T1000 (cell line): ENCODE measurements around the gene SLC2A2.

Source experiments
- DNase-seq: peaks from one replicate; lab custom pipeline; 2025; ENCODE audit warnings: mixed read lengths; lab: John Stamatoyannopoulos, UW

The SLC2A2 gene

DNA sequence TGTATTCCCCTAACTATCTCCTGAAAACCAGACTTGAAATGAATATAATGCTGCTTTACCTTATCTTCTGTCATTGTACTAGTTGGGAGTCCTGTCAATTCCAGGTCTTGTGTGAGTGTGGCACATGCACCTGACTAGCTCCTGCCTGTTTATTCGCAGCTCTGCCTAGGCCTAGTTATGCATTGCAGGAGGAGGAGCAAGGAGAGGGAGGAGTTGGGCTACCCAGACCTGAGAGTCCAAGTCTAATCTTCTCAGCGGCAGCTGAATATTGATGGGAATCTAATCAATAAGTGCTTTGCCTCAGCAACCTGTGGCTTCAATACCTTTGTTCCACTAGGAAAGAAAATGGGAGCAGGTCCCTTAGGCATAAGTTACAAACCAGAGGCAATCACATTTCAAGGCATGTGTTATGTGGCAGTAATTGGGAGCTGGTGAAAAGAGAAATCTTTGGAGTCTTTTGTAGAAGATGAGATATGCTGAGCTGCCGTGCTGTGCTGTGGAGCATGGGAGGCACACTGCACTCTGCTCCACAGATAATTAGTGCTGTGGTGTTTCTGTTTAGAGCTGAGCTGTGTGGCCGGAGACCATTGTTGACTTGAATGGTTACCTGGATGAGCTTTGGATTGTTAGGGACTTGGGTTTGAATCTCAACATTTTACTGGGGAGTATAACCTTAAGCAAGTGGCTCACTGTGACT, at the start of gene SLC2A2:
Gene SLC2A2, minus strand, starts transcription at position 124 of the 697 bp plus-strand sequence. Its CDS starts 50 bp downstream, at position 74.
- DNase-seq = no peak

DNA sequence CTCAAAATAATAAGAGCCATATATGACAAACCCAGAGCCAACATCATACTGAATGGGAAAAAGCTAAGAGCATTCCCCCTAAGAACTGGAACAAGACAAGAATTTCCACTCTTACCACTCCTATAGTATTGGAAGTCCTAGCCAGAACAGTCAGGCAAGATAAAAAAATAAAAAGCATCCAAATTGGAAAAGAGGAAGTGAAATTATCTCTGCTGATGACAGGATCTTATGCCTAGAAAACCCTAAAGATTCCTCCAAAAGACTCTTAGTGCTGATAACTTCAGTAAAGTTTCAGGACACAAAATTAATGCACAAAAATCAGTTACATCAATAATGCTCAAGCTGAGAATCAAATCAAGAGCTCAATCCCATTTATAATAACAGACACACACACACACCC, 45.9 kb upstream of the SLC2A2 start:
- DNase-seq = no peak

DNA sequence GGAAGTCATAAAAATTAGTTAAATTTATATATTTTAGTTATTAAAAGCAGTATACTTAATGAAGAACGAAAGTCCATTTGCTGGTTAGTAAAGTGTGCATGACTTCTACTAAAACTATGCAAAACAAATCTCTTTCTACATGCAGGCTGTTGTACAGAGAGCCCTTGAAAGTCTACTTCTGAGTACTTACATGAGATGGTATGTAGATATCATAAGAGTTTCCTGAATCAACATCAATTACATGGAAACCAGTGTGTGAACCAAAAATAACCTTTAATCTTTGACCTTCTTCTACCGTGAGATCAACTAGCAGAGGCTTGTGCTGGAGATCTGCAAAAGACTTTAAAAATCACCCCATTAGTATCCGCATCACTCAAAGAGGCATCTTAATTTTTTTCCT, 42.1 kb upstream of the SLC2A2 start:
- DNase-seq = no peak

DNA sequence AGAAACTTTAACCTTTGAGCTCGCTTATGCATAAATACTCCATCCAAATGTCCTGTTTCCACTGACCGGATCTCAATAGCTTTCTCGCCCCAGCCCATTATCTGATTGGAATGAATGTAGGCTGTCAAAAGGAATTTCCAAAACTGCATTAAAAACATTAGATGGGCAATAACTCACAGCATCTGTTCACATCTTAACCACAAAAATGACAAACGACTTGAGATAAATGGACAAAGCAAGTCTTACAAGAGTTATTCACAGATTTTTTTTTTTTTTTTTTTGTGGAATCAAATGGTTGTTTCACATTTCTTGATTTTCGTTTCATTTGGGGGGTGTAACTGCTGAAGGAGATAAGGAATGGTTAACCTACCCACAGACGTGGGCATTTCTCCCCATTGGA, 39.7 kb upstream of the SLC2A2 start:
- DNase-seq = no peak

DNA sequence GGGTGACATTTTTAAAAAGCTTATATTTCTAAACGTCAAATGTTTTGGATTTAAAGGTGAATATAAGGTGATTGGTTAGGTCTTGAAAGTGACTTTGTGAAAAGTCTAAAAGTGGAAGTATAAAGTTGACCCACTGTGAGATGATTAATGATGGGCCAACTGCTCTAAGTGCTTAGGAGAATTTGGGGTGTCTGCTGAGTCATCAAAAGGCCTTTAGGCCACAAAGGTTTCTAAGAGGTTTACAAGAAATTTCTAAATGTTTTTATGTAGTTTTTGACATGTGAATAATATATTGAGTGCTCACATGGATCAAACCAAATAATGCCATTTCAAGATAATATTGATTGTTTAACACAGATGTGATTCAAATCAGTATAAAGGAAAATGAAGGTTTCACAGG, 39.2 kb upstream of the SLC2A2 start:
- no peak for DNase-seq

DNA sequence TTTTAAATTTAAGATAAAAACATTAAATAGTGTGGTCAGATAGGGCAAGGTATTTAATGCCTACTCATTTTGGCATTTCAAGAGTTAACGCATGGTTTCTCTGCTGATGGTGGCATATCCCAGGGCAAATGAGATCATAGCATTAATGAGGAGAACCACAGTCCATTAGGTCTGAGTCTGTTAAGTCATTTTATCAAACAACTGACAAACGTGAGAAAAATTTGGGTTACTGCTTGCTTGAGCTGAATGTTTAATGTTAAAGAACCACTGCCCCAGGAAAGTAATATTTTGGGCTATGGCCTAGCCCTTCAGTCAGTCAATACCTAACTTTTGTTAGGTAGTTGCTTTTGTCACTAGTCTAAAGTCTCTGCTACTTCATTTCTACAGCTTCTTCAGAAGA, 37.9 kb upstream of the SLC2A2 start:
- DNase-seq = no peak

DNA sequence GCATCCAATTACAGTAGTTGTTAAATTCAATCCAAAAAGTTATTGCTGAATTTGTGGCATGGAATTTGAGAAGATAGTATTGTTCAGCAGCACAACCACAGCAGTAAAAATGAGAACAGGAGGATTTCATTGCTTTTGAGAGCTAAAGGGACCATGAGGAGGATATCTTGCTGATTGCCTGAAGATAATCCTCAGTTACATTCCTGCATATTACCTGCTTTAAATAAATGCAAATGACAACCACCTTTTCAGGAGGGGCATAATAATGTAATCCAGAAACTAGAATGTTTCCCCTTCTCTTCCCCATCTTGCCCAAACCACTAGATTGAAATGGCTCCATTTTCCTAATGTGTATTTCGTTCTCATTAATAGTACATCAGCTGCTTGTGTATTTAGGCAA, 35.2 kb upstream of the SLC2A2 start:
- no peak for DNase-seq

DNA sequence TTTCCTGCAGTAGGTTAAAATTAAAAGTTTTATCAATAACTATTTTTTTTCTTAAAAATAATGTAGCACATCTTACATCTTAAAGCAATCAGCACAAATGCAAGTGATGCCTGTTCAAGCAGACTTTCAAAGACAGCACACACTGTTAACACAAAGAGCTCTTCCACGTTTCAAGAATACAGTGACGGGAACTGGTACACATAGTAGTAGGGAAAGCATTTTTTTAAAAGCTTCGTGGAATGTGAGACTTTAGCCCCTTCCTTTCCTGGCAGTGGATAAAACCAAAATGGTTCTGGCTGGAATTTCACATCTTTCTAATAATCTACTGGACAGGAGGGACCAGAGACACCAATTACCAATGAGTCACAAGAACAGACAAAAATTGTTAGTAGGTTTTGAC, 33.5 kb upstream of the SLC2A2 start:
- no peak for DNase-seq

DNA sequence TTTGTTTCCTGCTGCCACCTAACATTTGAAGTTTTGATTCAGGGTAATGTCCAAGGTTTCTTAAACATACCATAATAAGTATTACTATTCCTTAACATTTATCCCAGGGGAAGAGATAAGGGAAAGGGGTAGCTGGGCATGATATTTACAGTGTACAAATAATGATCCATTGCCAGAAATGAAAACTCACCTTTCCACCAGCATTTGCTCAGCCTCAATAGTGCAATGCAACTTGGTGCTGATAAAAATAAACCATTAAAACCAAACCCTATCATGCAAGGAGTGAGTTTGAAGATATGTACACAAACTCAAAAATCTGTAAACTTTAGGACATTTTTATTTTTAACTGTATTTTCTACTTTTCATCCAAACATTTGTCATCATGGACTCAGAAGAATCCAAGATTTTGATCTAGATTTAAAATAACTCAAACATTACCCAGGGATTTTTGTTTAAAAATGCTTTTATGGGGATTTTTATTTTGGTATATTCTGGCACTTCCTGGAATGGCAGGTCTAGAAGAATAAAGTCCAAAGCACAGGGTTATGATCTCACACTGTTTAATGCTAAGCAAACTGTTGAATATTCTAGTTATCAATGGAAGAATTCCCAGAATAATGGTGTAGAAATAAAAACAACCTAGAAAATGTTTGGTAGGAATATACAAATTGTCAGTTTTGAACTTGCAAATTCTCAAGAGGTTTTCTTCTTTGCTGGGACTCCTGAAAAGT, 32.5 kb upstream of the SLC2A2 start:
- no peak for DNase-seq

DNA sequence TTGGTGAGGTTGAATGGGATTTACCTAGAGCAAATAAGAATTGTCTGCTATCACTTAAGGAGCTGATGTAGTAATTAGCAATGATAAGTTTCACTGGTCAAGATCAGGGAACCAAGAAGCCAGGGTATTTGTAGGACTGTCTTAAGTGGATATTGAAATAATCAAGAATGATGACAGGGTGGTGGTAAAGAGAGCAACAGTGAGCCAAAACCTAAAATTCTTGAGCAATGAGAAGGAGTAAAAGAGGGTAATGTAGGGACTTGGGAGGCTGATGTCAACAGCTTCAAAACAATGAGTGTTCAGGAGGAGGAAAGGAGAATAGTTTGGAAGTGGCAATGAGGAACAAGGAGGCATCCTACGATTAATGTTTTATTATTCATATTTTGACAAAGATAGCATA, 31.5 kb upstream of the SLC2A2 start:
- DNase-seq = no peak

DNA sequence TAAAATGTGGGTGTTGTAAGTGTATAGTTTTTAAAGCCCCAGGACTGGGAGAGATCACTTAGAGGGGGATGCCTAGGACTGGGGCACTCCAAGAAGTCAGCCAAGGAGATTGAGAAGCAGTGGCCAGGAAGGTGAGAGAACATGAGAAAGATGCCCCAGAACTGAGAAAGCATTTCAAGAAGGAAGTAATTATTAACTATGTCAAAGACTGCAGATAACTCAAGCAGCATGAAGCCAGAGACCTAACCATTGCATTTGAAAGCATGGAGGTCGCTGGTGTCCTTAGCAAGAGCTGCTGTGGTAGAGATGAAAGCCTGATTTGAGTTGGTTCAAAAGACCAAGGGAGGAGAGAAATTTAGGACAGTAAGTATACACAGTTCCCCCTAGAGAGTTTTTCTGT, 30.6 kb upstream of the SLC2A2 start:
- no peak for DNase-seq

DNA sequence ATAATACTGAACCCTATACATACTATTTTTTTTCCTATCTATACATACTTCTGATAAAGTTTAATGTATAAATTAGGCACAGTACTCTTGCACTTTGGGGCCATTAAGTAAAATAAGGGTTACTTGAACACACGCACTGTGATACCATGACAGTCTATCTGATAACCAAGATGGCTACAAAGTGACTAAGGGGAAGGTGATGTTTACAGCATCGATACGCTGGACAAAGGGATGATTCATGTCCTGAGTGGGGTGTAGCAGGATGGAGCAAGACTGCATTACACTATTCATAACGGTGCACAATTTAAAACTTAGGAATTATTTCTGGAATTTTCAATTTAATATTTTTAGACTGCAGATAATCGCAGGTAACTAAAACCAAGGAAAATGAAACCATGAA, 30.0 kb upstream of the SLC2A2 start:
- no peak for DNase-seq

DNA sequence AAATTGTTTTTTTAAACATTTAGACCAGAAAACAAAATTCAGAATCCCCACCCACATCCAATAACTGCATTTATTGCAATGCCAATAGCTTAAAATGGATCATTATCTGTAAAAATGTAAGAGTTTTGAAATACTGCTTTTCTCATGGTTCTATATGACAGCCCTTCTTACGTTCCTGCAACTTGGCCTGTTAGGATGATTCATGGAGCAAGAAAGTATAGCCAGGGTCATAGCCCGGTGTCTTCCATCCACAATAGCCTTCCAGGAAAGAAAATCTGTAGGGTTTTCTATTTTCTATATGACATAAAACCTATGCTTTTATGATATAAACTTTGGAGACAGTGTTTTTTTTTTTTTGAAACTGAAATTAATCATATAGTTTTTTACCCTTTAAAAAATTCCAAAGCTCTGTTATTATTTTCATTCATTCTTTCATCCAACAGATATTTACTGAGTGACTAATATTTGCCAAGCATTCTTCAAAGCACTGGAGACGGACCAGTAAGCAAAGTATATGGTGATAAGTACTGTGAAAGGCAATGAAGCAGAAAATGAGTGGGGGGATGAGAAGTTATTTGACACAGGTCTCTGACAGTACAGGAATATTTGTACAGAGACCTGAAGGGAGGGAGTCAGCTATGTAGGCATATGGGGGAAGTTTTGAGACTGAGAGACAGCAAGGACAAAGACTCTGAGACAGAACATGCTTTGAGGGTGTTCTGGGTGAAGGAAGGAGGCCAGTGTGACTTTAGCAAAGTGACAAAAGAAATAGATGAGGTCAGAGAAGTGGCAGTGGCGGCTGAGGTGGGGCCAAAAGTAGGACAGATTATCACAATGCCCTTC, 29.0 kb upstream of the SLC2A2 start:
- DNase-seq = no peak

DNA sequence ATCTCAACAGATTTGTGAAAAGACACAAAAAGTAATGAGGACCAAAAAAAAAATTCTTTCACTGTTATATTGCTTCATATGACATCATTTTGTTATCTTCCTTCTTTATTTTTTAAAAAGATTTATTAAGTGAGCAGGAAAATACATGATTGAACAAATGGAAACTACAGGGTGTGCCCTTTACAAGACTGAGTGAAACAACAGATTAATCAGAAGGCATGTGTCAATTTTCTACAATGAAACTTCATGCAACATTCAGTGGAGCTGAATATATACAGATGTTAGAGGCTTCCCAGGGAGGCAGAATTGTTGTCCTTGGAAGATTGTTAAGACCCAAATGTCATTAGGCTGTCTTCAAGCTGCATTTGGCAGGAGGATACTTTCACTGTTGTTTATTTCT, 28.4 kb upstream of the SLC2A2 start:
- DNase-seq = no peak

DNA sequence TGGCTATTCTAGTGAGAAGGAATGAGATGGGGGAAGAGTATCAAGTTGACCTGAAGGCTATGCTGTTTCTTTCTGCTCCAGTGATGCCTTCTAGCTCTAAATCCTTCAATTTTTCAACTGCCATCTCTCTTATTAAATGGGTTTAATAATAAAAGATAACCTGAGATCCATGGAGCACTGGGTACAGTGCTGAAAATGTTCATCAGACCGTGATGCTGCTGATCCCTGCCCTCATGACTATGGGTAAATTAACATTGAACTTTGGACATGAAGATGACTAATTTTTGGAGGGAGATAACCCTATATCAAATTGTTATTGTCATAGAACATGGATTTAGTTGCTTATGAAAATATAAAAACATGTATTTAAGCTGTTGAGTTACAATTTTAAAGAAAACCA, 27.7 kb upstream of the SLC2A2 start:
- no peak for DNase-seq

DNA sequence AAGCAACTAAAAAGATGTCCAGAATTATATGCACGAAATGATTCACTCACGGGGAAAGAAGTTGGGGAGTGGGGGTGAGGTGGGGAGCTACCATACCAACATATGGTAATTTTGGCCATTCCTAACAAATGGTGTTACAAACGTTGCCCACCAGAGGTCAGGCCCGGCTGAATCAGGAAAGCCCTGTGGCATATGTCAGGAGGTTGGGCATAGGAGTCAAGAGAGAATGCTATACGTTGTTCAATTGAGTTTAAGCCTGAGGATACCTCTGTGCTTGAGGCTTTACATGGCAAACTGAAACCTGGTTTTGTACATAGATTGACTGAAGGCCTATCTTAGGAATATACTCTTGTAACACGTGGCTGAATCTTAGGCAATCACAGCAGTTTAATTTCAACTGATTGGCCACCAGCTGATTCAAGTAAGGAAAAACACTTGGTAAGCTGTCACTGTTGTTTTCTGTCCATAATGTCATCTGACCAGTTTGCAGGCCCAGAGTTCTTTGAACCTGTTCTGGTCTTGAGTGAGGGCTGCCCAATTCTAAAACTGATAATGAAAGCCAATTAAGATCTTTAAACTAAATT, 23.4 kb upstream of the SLC2A2 start:
- peak; percentile 35 for DNase-seq

DNA sequence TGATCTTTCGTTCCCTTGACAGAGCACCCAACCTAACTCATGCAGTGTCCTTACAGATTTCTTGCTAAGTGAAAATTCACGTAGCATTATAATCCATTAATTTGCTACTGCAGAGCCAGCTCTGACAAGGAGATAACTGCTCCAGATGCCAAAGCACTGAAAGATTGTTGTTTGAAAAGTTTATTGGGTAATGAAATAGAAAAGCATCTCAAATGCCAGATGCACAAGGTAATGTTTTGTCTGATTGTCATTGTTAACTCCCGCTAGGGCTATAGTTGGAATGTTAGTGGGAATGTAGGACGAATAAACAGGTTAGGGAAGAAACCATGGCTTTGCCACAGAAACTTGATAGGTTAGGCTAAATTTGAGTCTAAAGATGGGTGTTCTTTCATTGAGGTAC, 20.2 kb upstream of the SLC2A2 start:
- DNase-seq = no peak

DNA sequence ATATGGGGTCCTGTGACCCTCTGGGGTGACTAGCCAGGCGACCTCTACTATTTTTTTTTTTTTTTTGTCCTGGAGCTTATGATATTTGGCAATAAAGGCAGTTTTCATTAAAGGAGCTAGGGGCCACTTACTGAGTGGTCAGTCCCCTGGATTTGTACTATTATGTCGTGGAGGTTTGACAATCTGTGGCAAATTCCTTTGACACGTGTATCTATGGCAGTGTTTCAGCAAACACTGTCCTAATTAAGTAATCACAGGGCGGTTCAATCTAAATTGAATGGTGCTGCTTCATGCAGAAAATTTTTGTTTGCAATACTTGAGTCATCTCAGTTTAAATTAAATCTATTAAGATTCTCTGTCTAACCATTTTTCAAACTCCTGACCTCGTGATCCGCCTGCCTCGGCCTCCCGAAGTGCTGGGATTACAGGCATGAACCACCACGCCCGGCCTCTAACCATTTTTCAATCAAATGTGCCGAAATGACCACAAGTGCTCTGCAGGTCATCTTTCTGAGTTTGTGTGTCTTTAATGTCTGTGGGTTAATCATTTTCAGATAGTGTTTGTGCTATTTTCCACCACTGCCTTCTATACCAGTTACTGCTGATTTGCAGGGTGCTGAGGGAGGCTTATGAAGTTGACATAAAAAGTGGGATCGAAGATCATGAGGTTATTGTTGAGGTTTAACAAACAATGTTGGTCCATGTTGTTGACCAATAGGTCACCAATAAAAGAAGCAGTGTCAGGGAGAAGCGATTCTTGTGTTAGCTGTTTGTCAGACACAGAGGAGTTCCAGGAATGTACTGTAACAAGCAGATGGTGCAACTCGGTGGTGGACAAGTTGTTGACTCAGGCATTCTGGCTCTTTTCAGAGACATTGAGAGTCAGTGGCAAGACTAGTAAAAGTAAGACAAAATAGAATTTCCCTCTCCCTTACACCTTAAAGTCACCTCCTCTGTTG, 18.6 kb upstream of the SLC2A2 start:
- DNase-seq = no peak

DNA sequence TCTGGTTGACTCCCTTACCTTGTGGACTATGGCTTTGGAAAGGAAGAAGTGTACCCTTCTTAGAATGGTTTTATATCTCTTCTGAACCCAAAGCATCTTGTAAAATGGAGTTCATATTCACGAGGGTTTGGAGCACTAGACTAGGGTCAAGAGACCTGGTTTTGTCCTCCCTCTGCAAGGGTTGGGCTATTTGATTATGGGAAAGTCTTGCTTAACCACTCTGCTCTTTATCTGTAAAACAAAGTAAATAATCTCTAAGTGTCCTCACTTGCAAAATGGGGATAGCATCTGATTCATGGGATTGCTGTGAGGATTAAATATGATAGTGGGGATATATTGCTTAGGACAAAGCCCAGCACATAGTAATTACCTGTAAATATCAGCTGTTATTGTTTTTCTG, 17.9 kb upstream of the SLC2A2 start:
- no peak for DNase-seq

DNA sequence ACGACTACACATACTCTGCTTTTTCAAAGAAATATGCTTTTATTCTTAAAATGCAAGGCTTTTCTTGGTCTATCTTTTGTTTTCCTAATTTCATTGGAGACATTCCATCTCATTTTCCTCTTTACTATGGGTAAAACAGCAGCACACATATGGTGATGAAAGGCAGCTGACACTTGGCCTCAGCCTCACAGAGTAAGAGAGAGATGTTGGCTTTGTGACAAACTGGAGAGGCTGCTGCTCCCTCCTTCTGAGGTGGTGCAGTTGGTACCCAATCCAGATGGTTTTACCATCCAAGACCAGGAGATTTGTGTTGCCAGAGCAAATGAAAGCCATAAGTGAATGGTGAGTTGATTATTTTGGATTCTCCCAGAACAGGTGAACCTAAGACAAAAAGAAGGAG, 13.2 kb upstream of the SLC2A2 start:
- DNase-seq = no peak

DNA sequence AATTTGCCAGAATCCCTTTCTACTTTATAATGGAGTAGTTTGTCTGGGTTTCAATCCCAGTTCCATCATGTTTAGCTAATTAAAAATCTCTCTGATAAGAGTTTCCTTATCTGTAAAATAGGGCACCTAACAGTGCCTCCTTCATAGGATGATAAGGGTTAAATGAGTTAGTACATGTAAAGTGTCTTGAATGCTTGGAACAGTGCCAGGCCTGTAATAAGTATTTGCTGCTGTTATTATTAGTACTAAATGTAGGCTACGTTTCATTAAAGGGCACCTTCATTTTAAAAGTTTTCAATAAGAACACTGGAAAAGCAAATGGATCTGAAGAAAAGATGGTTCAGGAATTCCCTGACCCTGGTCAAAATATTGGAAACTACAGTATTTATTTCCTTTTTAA, 11.8 kb upstream of the SLC2A2 start:
- DNase-seq = no peak
